Urinary bladder (tissue), 2 donors: ENCODE data around the gene MRPL17. TPM values are rescaled to one million over a fixed set of nuclear protein-coding genes. Genes with fewer than 3 reads are reported as not detected.

Source experiments
- polyA plus RNA-seq: library from polyadenylated mRNA; stranded (reverse); fragments of 200-250 nt; gene quantifications from one replicate; pipeline ENCODE4 v1.2.3, GENCODE V29; 2013
- total RNA-seq: library from RNA; depleted of rRNA; stranded (reverse); fragments of >200 nt; gene quantifications from one replicate; pipeline ENCODE4 v1.2.3, GENCODE V29; 2014
- donor health status: healthy.

The MRPL17 gene
- total and polyA plus RNA-seq, 2 donors = 29.9 to 34.3 TPM

Other genes with a start within 250 kb of the MRPL17 start
- 1.1 TPM for gene HPX, start 242.4 kb downstream of the MRPL17 start, total RNA-seq
- 3.3 TPM for gene HPX, start 242.4 kb downstream of the MRPL17 start, polyA plus RNA-seq
- 17.7 TPM for gene TRIM3, start 209.4 kb downstream of the MRPL17 start, total RNA-seq
- gene TRIM3, start 209.4 kb downstream of the MRPL17 start, polyA plus RNA-seq = 29.7 TPM
- 25.6 TPM for gene ARFIP2, start 202.0 kb downstream of the MRPL17 start, total RNA-seq
- 34.1 TPM for gene ARFIP2, start 202.0 kb downstream of the MRPL17 start, polyA plus RNA-seq
- gene TIMM10B, start 201.8 kb downstream of the MRPL17 start, total RNA-seq = 25.9 TPM
- gene TIMM10B, start 201.8 kb downstream of the MRPL17 start, polyA plus RNA-seq = 35.1 TPM
- 13.4 TPM for gene DNHD1, start 186.1 kb downstream of the MRPL17 start, total RNA-seq
- gene DNHD1, start 186.1 kb downstream of the MRPL17 start, polyA plus RNA-seq = 3.7 TPM
- 14.2 TPM for gene RRP8, start 79.7 kb downstream of the MRPL17 start, total RNA-seq
- gene RRP8, start 79.7 kb downstream of the MRPL17 start, polyA plus RNA-seq = 24.8 TPM
- 216 TPM for gene ILK, start 79.6 kb downstream of the MRPL17 start, total RNA-seq
- gene ILK, start 79.6 kb downstream of the MRPL17 start, polyA plus RNA-seq = 578 TPM
- gene TAF10, start 71.1 kb downstream of the MRPL17 start, total RNA-seq = 12.4 TPM
- gene TAF10, start 71.1 kb downstream of the MRPL17 start, polyA plus RNA-seq = 65.3 TPM
- gene TPP1, start 63.9 kb downstream of the MRPL17 start, total RNA-seq = 48.9 TPM
- 101 TPM for gene TPP1, start 63.9 kb downstream of the MRPL17 start, polyA plus RNA-seq
- gene DCHS1, start 27.5 kb downstream of the MRPL17 start, total RNA-seq = 49.2 TPM
- 28.6 TPM for gene DCHS1, start 27.5 kb downstream of the MRPL17 start, polyA plus RNA-seq
- 0.26 TPM for gene OR2AG2, start 88.6 kb upstream of the MRPL17 start, total RNA-seq
- gene OR2AG2, start 88.6 kb upstream of the MRPL17 start, polyA plus RNA-seq = 0.03 TPM
- gene OR2AG1, start 99.7 kb upstream of the MRPL17 start, total RNA-seq = not detected
- gene OR2AG1, start 99.7 kb upstream of the MRPL17 start, polyA plus RNA-seq = not detected
- 0.85 TPM for gene OR6A2, start 116.3 kb upstream of the MRPL17 start, total RNA-seq
- gene OR6A2, start 116.3 kb upstream of the MRPL17 start, polyA plus RNA-seq = not detected
- not detected for gene OR10A5, start 162.3 kb upstream of the MRPL17 start, total RNA-seq
- gene OR10A5, start 162.3 kb upstream of the MRPL17 start, polyA plus RNA-seq = not detected
- not detected for gene OR10A2, start 179.7 kb upstream of the MRPL17 start, total RNA-seq
- not detected for gene OR10A2, start 179.7 kb upstream of the MRPL17 start, polyA plus RNA-seq
- not detected for gene OR10A4, start 193.3 kb upstream of the MRPL17 start, total RNA-seq
- gene OR10A4, start 193.3 kb upstream of the MRPL17 start, polyA plus RNA-seq = not detected
- 0.53 TPM for gene OR2D2, start 209.2 kb upstream of the MRPL17 start, total RNA-seq
- gene OR2D2, start 209.2 kb upstream of the MRPL17 start, polyA plus RNA-seq = not detected
- not detected for gene OR2D3, start 237.7 kb upstream of the MRPL17 start, total RNA-seq
- gene OR2D3, start 237.7 kb upstream of the MRPL17 start, polyA plus RNA-seq = not detected
- gene ZNF215, start 243.1 kb upstream of the MRPL17 start, total RNA-seq = 2.0 TPM
- 0.47 TPM for gene ZNF215, start 243.1 kb upstream of the MRPL17 start, polyA plus RNA-seq